Spleen (tissue), 11 donors: ENCODE measurements around the gene SYNGR1. TPM values are rescaled to one million over a fixed set of nuclear protein-coding genes. Genes with fewer than 3 reads are reported as not detected.

ENCODE experiments used
- DNase-seq: peaks from one replicate; pipeline ENCODE4 v3.0.0-alpha.2; 2020
- H3K27ac ChIP-seq, 8 donors: fragments of 200-600 bp; sonication (generic) in 7 of 8; 1 replicate in 4 of 8; 2 replicates in 4 of 8; pipeline versions ENCODE4 v1.5.0 to v1.8.0; 2016 to 2021; ENCODE audit warnings: inconsistent platforms in 4 of 8, mild to moderate bottlenecking in 4 of 8, moderate library complexity in 1 of 8
- H3K27me3 ChIP-seq, 7 donors: fragments of 200-600 bp; sonication (generic) in 6 of 7; replicated peaks in 1 of 7; 1 replicate in 4 of 7; 2 replicates in 3 of 7; pipeline versions ENCODE4 v1.5.0 to v1.8.0; 2016 to 2021; ENCODE audit warnings: inconsistent platforms in 3 of 7, mild to moderate bottlenecking in 1 of 7
- H3K36me3 ChIP-seq, 6 donors: fragments of 200-600 bp; sonication (generic) in 5 of 6; 1 replicate in 4 of 6; 2 replicates in 2 of 6; pipeline versions ENCODE4 v1.5.0 to v1.8.0; 2016 to 2021; ENCODE audit warnings: inconsistent platforms in 2 of 6
- H3K4me1 ChIP-seq, 6 donors: fragments of 200-600 bp; sonication (generic) in 5 of 6; 1 replicate in 3 of 6; 2 replicates in 3 of 6; pipeline versions ENCODE4 v1.5.0 to v1.8.0; 2016 to 2021; ENCODE audit warnings: inconsistent platforms in 3 of 6
- H3K4me3 ChIP-seq, 8 donors: fragments of 200-600 bp; sonication (generic) in 7 of 8; 1 replicate in 4 of 8; 2 replicates in 4 of 8; pipeline versions ENCODE4 v1.5.0 to v1.8.0; 2016 to 2021; ENCODE audit warnings: inconsistent platforms in 4 of 8, mild to moderate bottlenecking in 4 of 8, moderate library complexity in 2 of 8
- H3K9me3 ChIP-seq, 8 donors: fragments of 200-600 bp; sonication (generic) in 7 of 8; 1 replicate in 4 of 8; 2 replicates in 4 of 8; pipeline versions ENCODE4 v1.5.0 to v1.8.0; 2016 to 2021; ENCODE audit warnings: inconsistent platforms in 4 of 8
- CTCF ChIP-seq, 11 experiments: fragments of 200-600 bp in 7 of 11; fragments of 450-650 bp in 4 of 11; sonication (generic) in 4 of 11; IDR thresholded peaks in 8 of 11; conservative IDR thresholded peaks in 3 of 11; 1 replicate in 7 of 11; 2 replicates in 4 of 11; pipeline versions ENCODE4 v1.4.0 to v1.8.0; 2016 to 2021; ENCODE audit warnings: antibody characterized with exemption in 11 of 11, inconsistent platforms in 4 of 11, mild to moderate bottlenecking in 1 of 11
- POLR2A ChIP-seq, 3 donors: fragments of 450-650 bp; IDR thresholded peaks; one replicate each; pipeline ENCODE4 v1.5.1; 2017; ENCODE audit warnings: antibody characterized with exemption in 3 of 3, mild to moderate bottlenecking in 1 of 3
- POLR2AphosphoS5 ChIP-seq, 3 donors: sonication (generic); formaldehyde crosslinking; IDR thresholded peaks; one replicate each; pipeline ENCODE4 v1.5.1; 2017; ENCODE audit warnings: antibody characterized with exemption in 3 of 3
- WGBS, 5 donors: extraction: QIAGEN DNeasy Blood & Tissue Kit in 3 of 5; methylation state at CpG; one replicate each; pipeline versions ENCODE4 v1.1.5 to v1.1.7; 2013 to 2018; 5-methylcytosine and 5-hydroxymethylcytosine counted together
- intact Hi-C: fragments of 100-400 bp; cut with DNase I; formaldehyde crosslinking; loops from one replicate; pipeline ENCODE4 v1.15.0; 2023; ENCODE audit warnings: low total_unique reads
- polyA plus RNA-seq, 3 donors: library from polyadenylated mRNA; stranded (reverse); fragments of 200-250 nt; gene quantifications; one replicate each; pipeline ENCODE4 v1.2.1, GENCODE V29; 2013
- total RNA-seq, 7 donors: library from RNA; depleted of rRNA in 3 of 7; stranded (reverse); fragments of >200 nt in 3 of 7; fragmentation: NEBNext Ultra II Directional in 4 of 7; extraction: Animal tissue kit (Norgen Biotek cat#: 25700) in 4 of 7; gene quantifications; one replicate each; pipeline versions ENCODE4 v1.1.0 to v1.2.1, GENCODE V29; 2016 to 2021
- donor health status: healthy with polysubstance abuse.
- donor health status: DM: no; HTN: no; CAD: no; lungs with moderate emphysema.
- donor health status: DM: no; HTN: no; CAD: no.
- donor health status: Bipolar disorder and iron deficiency.
- donor health status: healthy.
- donor health status: DM: no; HTN: no; CAD: no.
- donor health status: DM: yes; HTN: yes; CAD: no.

SYNGR1 gene
- total and polyA plus RNA-seq, 10 donors, result 8.0 to 35.1 (median 13.3) TPM

GRCh38 chr22:39414377-39414776, 64.6 kb downstream of the SYNGR1 start:
- no peak overlapping the region for H3K4me3 ChIP-seq
- intact Hi-C loops, result no loop called here
- H3K9me3 ChIP-seq, result no peaks in the 10 kb centered on the region
- H3K27me3 ChIP-seq, result no peaks in the 10 kb centered on the region
- peak; percentile 40 for DNase-seq
- H3K36me3 ChIP-seq, result peaks cover 5 to 52% (median 43%) of the 10 kb centered on the region in 6 donors
- 66 to 90% (median 81%) methylated on average over 5 to 7 of the region's 7 CpGs for WGBS, 5 donors
- no peak for TF ChIP-seq POLR2AphosphoS5 (IDR thresholded peaks at IDR 0.05)
- TF ChIP-seq POLR2A (IDR thresholded peaks at IDR 0.05), result no peak
- TF ChIP-seq CTCF (IDR thresholded peaks at IDR 0.05 in 8 of 11, conservative IDR thresholded peaks at IDR 0.05 in 3 of 11), result no peak
- H3K4me1 ChIP-seq, result peaks cover 0 to 66% (median 31%) of the 10 kb centered on the region in 6 donors
- H3K27ac ChIP-seq, result no peak overlapping the region

GRCh38 chr22:39414886-39415285, 65.1 kb downstream of the SYNGR1 start:
- DNase-seq, result peak; percentile 47
- Histone ChIP-seq H3K27me3 (no peaks in the 10 kb centered on the region), H3K4me3 (no peak overlapping the region), H3K27ac (no peak overlapping the region), H3K4me1 (peaks cover 0 to 61% (median 28%) of the 10 kb centered on the region in 6 donors), H3K9me3 (no peaks in the 10 kb centered on the region), H3K36me3 (peaks cover 5 to 54% (median 48%) of the 10 kb centered on the region in 6 donors)
- no peak for TF ChIP-seq CTCF (IDR thresholded peaks at IDR 0.05 in 8 of 11, conservative IDR thresholded peaks at IDR 0.05 in 3 of 11)
- no peak for TF ChIP-seq POLR2AphosphoS5 (IDR thresholded peaks at IDR 0.05)
- no peak for TF ChIP-seq POLR2A (IDR thresholded peaks at IDR 0.05)
- 74 to 86% (median 82%) methylated on average over 4 to 11 of the region's 11 CpGs for WGBS, 5 donors
- intact Hi-C loops, result no loop called here

GRCh38 chr22:39415506-39415905, 65.7 kb downstream of the SYNGR1 start:
- H3K27me3 ChIP-seq, result no peaks in the 10 kb centered on the region
- H3K36me3 ChIP-seq, result peaks cover 5 to 61% (median 54%) of the 10 kb centered on the region in 6 donors
- TF ChIP-seq CTCF (IDR thresholded peaks at IDR 0.05 in 8 of 11, conservative IDR thresholded peaks at IDR 0.05 in 3 of 11), result no peak
- no peak for TF ChIP-seq POLR2A (IDR thresholded peaks at IDR 0.05)
- TF ChIP-seq POLR2AphosphoS5 (IDR thresholded peaks at IDR 0.05), result no peak
- peak; percentile 54 for DNase-seq
- H3K9me3 ChIP-seq, result no peaks in the 10 kb centered on the region
- WGBS, 5 donors, result 93 to 98% (median 96%) methylated on average over 14 to 16 of the region's 16 CpGs
- H3K27ac ChIP-seq, result no peak overlapping the region
- H3K4me3 ChIP-seq, result no peak overlapping the region
- H3K4me1 ChIP-seq, result peaks cover 0 to 55% (median 24%) of the 10 kb centered on the region in 6 donors
- intact Hi-C loops, result no loop called here

- Histone ChIP-seq H3K4me3 (no peak overlapping the region), H3K36me3 (peaks cover 5 to 69% (median 59%) of the 10 kb centered on the region in 6 donors), H3K27me3 (no peaks in the 10 kb centered on the region), H3K27ac (no peak overlapping the region), H3K9me3 (no peaks in the 10 kb centered on the region), H3K4me1 (peaks cover 0 to 46% (median 19%) of the 10 kb centered on the region in 6 donors)
- TF ChIP-seq POLR2AphosphoS5 (IDR thresholded peaks at IDR 0.05) (no peak), POLR2A (IDR thresholded peaks at IDR 0.05) (no peak)
- intact Hi-C loops, result no loop called here
- DNase-seq, result peak; percentile 67
- 70 to 86% (median 80%) methylated on average over 6 to 7 of the region's 7 CpGs for WGBS, 5 donors
These were observed 66.5 kb downstream of the SYNGR1 start for GRCh38 chr22:39416319-39416718.
